Kidney glomerular epithelial cell (primary cell): Measurements from ENCODE around the gene CASP8.
A peak's percentile ranks its signal among the peaks of the same experiment; 100 is the strongest.
"Not testable (repeated sequence)": the region's sequence is repeated elsewhere in the genome, so short reads cannot be mapped to it uniquely, and the experiment has no call there.

Experiments used
- DNase-seq: peaks from one replicate; lab custom pipeline; 2025; lab: John Stamatoyannopoulos, UW

CASP8 gene

GRCh38 chr2:201260302-201260800 lies at the start of gene CASP8:
CASP8 (plus strand) TSS chr2:201260536; CDS start chr2:201266487, 5,951 bp downstream.
- peak; percentile 21 for DNase-seq

- no peak for DNase-seq
These were observed 44.4 kb upstream of the CASP8 start for GRCh38 chr2:201215963-201216362.

DNA sequence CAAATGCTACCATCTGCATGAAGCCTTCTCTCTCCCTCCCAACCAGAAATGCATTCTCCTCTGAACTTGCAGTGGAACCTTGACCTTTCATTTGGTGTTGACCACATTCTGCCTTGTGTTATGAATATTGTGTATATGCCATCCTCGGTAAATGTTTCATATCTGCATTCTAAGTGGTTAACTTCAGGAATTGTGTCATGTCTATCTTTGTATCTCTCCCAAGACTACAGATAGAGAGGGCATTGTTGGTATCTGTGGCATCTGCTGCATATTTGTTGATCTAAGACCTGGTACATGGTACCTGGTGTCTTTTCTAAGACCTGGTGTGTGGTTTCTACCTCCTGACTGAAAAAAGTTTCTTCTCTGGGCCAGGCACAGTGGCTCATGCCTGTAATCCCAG lies 43.4 kb upstream of the CASP8 start:
- no peak for DNase-seq

- DNase-seq: no peak
These were observed 41.6 kb upstream of the CASP8 start for GRCh38 chr2:201218780-201219179.

DNA sequence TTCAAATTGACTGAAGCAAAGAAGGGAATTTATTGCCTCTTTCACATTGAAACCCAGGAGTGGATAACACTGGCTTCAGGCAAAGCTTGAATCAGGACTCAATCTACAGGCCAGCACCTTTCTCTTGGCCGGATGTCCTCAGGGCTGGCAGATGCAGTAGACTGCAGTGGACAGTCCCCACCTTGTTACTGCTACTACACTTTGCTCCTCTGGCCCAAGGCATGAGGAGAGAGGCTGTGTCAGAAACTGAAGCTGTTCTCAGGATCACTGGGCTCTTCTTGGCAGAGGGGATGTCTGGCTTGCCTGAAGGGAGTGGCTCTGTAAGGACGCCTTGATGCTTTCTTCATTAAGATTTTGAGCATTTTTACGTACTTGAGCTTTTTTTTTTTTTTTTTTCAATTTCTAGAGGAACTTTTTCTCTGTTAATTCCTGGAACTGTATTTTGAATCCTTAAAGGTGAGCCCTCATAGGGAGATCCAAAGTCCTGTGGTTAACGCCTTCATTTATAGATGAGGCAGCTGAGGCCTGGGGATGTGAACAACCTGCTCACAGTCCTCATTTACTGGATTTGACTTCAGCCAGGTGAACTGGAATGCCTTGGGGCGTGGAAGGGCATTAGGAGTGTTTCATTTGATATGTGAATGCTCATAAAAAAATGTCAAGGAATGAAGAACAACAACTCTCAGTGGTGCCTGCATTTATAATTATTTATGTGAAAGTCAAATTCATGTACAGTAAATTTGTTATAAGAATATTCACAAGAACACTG lies 40.8 kb upstream of the CASP8 start:
- DNase-seq: no peak

DNA sequence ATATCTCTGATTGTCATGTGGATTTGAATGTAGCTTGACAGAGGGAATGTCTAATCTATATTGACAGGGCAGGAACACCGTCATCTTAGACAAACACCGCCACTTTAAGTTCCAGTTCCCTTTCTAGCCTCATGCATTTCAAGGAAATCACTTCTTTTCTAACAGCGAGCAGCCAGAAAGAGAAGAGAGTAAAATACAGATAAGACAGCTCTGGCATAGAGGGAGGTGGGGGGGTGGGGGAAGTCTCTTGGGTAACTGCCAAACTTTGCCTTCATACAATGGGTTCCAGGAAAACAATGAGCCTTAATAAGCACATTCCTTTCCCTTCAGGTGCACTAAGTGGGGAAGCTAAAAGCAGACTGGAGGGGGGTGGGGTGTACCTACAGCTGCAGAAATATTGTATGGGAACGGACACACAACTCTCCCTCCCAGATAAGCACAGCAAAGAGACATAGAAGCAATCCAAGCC lies 40.2 kb upstream of the CASP8 start:
- DNase-seq: peak; percentile 10

DNA sequence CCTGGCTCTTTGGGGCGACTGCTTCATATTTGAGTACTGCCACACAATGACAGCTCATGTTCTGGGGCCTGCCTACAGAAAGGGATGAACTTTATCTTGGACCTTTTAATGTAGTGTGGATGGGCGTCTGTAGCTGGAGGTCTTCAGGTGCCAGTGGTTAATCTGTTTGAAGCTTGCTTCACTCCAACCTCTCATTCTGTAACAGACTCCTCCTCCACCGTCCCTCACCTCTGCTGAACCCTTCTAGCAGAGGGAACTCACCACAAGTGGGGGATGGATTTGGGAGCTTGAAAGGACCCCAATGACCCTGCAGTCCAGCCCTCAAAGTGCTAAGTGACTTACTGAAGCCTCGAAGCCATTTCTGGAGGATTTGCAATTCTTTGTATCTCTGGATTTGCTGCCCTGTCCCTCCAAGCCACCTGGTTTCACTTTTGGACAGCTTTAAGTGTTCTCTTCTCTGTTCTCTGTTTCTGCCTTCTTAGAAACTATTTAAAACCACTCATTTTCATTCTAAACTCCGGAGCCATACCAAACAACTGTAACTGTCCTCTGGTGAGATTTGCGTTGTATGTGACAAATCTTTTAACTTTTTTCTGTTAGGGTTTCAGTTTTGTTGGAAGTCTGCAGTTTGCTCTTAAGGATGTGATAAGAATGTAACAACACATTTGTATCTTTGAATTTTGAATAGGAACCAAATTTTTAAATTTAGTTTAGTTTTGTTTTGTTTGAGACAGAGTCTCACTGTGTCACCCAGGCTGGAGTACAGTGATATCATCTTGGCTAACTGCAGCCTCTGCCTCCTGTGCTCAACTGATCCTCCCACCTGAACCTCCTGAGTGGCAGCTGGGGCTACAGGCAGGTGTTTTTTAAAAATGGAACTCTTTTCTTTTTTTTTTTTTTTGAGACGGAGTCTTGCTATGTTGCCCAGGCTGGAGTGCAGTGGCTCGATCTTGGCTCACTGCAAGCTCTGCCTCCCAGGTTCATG lies 37.0 kb upstream of the CASP8 start:
- DNase-seq: no peak

DNA sequence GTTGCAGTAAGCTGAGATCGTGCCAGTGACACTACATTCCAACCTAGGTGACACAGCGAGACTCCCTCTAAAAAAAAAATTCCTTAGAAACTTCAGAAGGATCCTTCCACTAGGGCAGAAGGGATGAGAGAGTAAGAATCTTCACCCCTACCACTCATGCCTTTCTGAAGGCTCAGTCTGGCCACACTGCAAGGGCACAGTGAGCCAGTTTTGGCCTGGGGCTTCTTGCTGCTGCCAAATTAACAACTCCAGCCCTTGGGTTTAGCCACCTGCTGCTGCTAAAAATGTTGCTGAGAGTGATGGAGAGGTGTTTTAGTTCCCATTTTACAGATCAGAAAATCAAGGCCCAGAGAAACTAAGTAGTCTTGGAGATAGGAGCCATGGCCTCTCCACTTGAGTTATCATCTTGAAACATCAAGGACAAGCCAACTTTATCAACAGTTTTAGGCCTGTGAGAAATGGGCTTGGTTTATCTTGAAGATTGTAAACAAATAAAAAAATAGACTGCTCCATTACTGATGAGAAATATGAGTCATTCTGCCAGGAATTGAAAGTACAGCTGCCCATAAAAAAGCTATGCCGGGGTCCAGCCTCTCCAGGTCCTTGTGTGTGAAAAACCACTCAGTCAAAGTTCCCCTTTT lies 31.9 kb upstream of the CASP8 start:
- DNase-seq: no peak

GRCh38 chr2:201228912-201229290 lies 31.4 kb upstream of the CASP8 start:
- no peak for DNase-seq

- peak; percentile 94 for DNase-seq
These were observed 28.4 kb upstream of the CASP8 start for GRCh38 chr2:201231781-201232466.

DNA sequence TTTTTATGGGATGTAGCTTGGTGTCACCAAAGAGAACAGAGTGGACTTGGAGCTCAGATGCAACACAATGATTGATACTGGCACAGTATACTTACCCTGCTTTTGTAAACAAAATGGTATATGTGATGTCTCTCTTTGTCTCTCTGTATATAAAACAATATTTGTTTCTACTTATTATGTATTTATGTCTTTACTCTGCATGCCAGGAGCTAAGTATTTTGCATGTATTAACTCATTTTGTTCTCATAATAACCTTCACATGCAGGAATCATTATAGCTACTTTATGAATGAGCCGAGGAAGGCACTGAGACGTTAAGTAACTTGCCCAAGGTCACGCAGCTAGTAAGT lies 27.9 kb upstream of the CASP8 start:
- no peak for DNase-seq

GRCh38 chr2:201233192-201233811 lies 27.0 kb upstream of the CASP8 start:
- DNase-seq: peak; percentile 85

GRCh38 chr2:201233812-201234662 lies 26.3 kb upstream of the CASP8 start:
- no peak for DNase-seq

DNA sequence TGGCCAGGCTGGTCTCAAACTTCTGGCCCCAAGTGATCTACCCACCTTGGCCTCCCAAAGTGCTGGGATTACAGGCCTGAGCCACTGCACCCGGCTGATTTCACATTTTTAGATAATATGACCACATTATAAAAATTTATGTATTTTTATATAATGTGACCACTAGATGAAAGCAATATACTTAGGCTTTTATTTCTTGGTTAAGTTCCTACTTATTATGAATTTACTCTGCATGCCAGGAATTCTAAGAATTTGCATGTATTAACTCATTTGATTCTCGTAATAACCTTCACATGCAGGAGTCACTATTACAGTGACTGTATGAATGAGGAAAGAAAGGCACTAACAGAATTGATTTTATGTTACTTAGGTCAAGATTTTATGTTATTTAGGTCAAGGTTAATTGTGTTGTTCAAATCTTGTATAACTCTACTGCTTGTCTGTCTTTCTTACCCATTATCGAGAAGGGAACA lies 25.6 kb upstream of the CASP8 start:
- DNase-seq: no peak

- peak; percentile 59 for DNase-seq
These were observed 24.2 kb upstream of the CASP8 start for GRCh38 chr2:201235860-201236811.

- no peak for DNase-seq
These were observed 22.7 kb upstream of the CASP8 start for GRCh38 chr2:201237486-201238123.

DNA sequence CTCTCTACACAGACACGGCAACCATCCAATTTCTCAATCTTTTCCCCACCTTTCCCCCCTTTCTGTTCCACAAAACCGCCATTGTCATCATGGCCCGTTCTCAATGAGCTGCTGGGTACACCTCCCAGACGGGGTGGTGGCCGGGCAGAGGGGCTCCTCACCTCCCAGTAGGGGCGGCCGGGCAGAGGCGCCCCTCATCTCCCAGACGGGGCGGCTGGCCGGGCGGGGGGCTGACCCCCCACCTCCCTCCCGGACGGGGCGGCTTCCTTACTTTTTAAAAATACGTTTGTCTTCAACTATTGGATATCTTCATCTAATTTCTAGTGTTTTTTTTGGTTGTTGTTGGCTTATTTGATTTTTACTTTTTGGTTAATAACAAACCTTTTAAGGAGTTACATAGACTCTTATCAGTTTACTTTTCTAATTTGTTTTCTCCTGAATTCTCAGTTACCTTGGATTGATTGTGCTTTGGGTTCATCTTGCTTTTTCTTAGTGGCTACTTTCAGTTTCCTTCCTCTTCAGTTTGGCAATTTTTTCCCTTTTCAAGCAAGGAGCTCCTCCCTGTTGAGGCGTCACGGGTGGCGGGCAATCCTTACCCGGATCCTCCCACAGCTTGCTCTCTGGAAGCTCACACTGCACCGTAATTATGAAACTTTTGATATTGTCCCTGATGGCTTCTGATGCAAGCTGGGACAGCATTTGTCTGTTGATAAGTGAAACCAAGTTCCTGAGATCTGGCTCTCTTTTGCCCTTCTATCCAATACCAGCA lies 21.0 kb upstream of the CASP8 start:
- DNase-seq: not testable (repeated sequence)
